CD4-positive, alpha-beta T cell (primary cell): ENCODE measurements around the gene GHRHR. TPM values are rescaled to one million over a fixed set of nuclear protein-coding genes. Genes with fewer than 3 reads are reported as not detected.

Experiments used
- ATAC-seq: fragments of 200-7000 bp; cut with Tn5 transposase; one replicate; pipeline ENCODE4 v1.10.0; 2022; ENCODE audit warnings: mild to moderate bottlenecking; ENCODE audit not compliant: poor library complexity
- CTCF ChIA-PET: fragments of 350-600 bp; sonication (Branson Sonifier 250); formaldehyde crosslinking; loops from one replicate; lab custom pipeline; 2021; ENCODE audit warnings: antibody characterized with exemption, inconsistent platforms; lab: Charles Lee
- POLR2A ChIA-PET: fragments of 350-600 bp; sonication (Branson Sonifier 250); formaldehyde crosslinking; loops from one replicate; lab custom pipeline; 2021; ENCODE audit warnings: antibody characterized with exemption, inconsistent platforms; lab: Charles Lee
- DNase-seq, 14 experiments: peaks; one replicate each; pipeline ENCODE4 v3.0.0-alpha.2; 2013 to 2020; ENCODE audit warnings: mixed read lengths in 2 of 14
- H3K27ac ChIP-seq, 2 donors: one replicate each; pipeline versions ENCODE4 v1.5.1 to v1.7.0; 2013; ENCODE audit warnings: low read length in 2 of 2, low read depth in 1 of 2, mild to moderate bottlenecking in 1 of 2
- H3K27me3 ChIP-seq, 2 experiments: 1 replicate in 1 of 2; 2 replicates in 1 of 2; pipeline versions ENCODE4 v1.6.1 to v1.7.0; 2013; ENCODE audit warnings: low read length in 2 of 2, control low read depth in 1 of 2, mild to moderate bottlenecking in 1 of 2, moderate library complexity in 1 of 2; ENCODE audit not compliant: insufficient read depth in 2 of 2, control insufficient read depth in 1 of 2
- H3K36me3 ChIP-seq: one replicate; pipeline ENCODE4 v1.6.1; 2013; ENCODE audit warnings: low read length, control low read depth; ENCODE audit not compliant: insufficient read depth
- H3K4me1 ChIP-seq: one replicate; pipeline ENCODE4 v1.6.1; 2013; ENCODE audit warnings: low read length, control low read depth; ENCODE audit not compliant: insufficient read depth
- H3K4me3 ChIP-seq: one replicate; pipeline ENCODE4 v1.5.1; 2013; ENCODE audit warnings: mild to moderate bottlenecking, low read length, moderate library complexity
- H3K9me3 ChIP-seq, 2 experiments: 1 replicate in 1 of 2; 2 replicates in 1 of 2; pipeline versions ENCODE4 v1.6.1 to v1.7.0; 2013; ENCODE audit warnings: low read length in 2 of 2, mild to moderate bottlenecking in 2 of 2, control low read depth in 1 of 2, moderate library complexity in 1 of 2; ENCODE audit not compliant: control insufficient read depth in 1 of 2, insufficient read depth in 1 of 2
- H3K27ac Mint-ChIP-seq: one replicate; pipeline ENCODE4 v1.8.0; 2020; ENCODE audit warnings: mixed read lengths
- H3K27me3 Mint-ChIP-seq: one replicate; pipeline ENCODE4 v1.8.0; 2021; ENCODE audit warnings: mixed read lengths
- H3K36me3 Mint-ChIP-seq: one replicate; pipeline ENCODE4 v1.8.0; 2021; ENCODE audit warnings: low read depth, mixed read lengths
- H3K4me1 Mint-ChIP-seq: one replicate; pipeline ENCODE4 v1.8.0; 2021; ENCODE audit warnings: low read depth, mixed read lengths
- H3K4me3 Mint-ChIP-seq: one replicate; pipeline ENCODE4 v1.8.0; 2020; ENCODE audit warnings: mild to moderate bottlenecking, mixed read lengths
- H3K9me3 Mint-ChIP-seq: one replicate; pipeline ENCODE4 v1.8.0; 2020; ENCODE audit warnings: mixed read lengths
- intact Hi-C, 2 experiments: fragments of 100-400 bp; cut with DNase I in 1 of 2; cut with micrococcal nuclease in 1 of 2; formaldehyde crosslinking; loops; one replicate each; pipeline versions ENCODE4 v1.15.1 to v1.9.0; 2023 to 2025; cut with DNase I, micrococcal nuclease
- total RNA-seq, 174 experiments: library from RNA in 2 of 174; stranded (reverse) in 2 of 174; gene quantifications; one replicate each; pipeline ENCODE4 v1.2.3 and lab custom pipeline; 2021 to 2026
- TF ChIP-seq, protein P1 (sequence below): fragments of 200-600 bp; IDR thresholded peaks from one replicate; pipeline ENCODE4 v1.8.0; 2022; ENCODE audit warnings: antibody characterized with exemption, mild to moderate bottlenecking

GHRHR gene
- total RNA-seq, 2 experiments from 2014 or later = not detected

GRCh38 chr7:30985756-30986155 lies 22.0 kb downstream of the GHRHR start:
- no peak overlapping the region for H3K27ac ChIP-seq
- peaks cover 6% of the 10 kb centered on the region for H3K4me1 Mint-ChIP-seq
- intact Hi-C loops = no loop called here
- CTCF ChIA-PET = interaction anchor here (1.2 kb wide), 1 partner anchor 137 kb away, joined by 4 read pairs; no protein-coding TSS in a partner anchor
- H3K4me1 ChIP-seq = peaks cover 17% of the 10 kb centered on the region
- peaks cover 48% of the 10 kb centered on the region for H3K27me3 Mint-ChIP-seq
- POLR2A ChIA-PET = no interaction called here
- ATAC-seq (no peak), DNase-seq (no peak)
- no peaks in the 10 kb centered on the region for H3K36me3 Mint-ChIP-seq
- no peak overlapping the region for H3K4me3 ChIP-seq
- TF ChIP-seq, protein P1, sequence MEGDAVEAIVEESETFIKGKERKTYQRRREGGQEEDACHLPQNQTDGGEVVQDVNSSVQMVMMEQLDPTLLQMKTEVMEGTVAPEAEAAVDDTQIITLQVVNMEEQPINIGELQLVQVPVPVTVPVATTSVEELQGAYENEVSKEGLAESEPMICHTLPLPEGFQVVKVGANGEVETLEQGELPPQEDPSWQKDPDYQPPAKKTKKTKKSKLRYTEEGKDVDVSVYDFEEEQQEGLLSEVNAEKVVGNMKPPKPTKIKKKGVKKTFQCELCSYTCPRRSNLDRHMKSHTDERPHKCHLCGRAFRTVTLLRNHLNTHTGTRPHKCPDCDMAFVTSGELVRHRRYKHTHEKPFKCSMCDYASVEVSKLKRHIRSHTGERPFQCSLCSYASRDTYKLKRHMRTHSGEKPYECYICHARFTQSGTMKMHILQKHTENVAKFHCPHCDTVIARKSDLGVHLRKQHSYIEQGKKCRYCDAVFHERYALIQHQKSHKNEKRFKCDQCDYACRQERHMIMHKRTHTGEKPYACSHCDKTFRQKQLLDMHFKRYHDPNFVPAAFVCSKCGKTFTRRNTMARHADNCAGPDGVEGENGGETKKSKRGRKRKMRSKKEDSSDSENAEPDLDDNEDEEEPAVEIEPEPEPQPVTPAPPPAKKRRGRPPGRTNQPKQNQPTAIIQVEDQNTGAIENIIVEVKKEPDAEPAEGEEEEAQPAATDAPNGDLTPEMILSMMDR = no peak
- H3K9me3 ChIP-seq = peaks cover 0 to 9% of the 10 kb centered on the region in 2 experiments
- H3K27ac Mint-ChIP-seq = no peak overlapping the region
- H3K36me3 ChIP-seq = no peaks in the 10 kb centered on the region
- H3K4me3 Mint-ChIP-seq = no peak overlapping the region
- H3K9me3 Mint-ChIP-seq = no peaks in the 10 kb centered on the region
- peaks cover 6 to 8% of the 10 kb centered on the region in 2 experiments for H3K27me3 ChIP-seq

GRCh38 chr7:30986331-30986730 lies 22.6 kb downstream of the GHRHR start:
- no peak overlapping the region for H3K27ac Mint-ChIP-seq
- peaks cover 0 to 9% of the 10 kb centered on the region in 2 experiments for H3K9me3 ChIP-seq
- POLR2A ChIA-PET = no interaction called here
- no peak for ATAC-seq
- peaks cover 17% of the 10 kb centered on the region for H3K4me1 ChIP-seq
- DNase-seq = no peak
- H3K9me3 Mint-ChIP-seq = no peaks in the 10 kb centered on the region
- H3K27me3 Mint-ChIP-seq = peaks cover 44% of the 10 kb centered on the region
- intact Hi-C loops = no loop called here
- H3K36me3 ChIP-seq = no peaks in the 10 kb centered on the region
- H3K4me1 Mint-ChIP-seq = peaks cover 6% of the 10 kb centered on the region
- H3K4me3 ChIP-seq = no peak overlapping the region
- H3K4me3 Mint-ChIP-seq = no peak overlapping the region
- no peaks in the 10 kb centered on the region for H3K36me3 Mint-ChIP-seq
- TF ChIP-seq, protein P1 = no peak
- H3K27me3 ChIP-seq = peaks cover 6 to 8% of the 10 kb centered on the region in 2 experiments
- CTCF ChIA-PET = no interaction called here
- no peak overlapping the region for H3K27ac ChIP-seq

GRCh38 chr7:30986738-30987137 lies 23.0 kb downstream of the GHRHR start:
- Mint-ChIP-seq H3K4me1 (peaks cover 6% of the 10 kb centered on the region), H3K9me3 (no peaks in the 10 kb centered on the region), H3K27ac (no peak overlapping the region), H3K4me3 (no peak overlapping the region), H3K27me3 (peaks cover 44% of the 10 kb centered on the region), H3K36me3 (no peaks in the 10 kb centered on the region)
- Histone ChIP-seq H3K36me3 (no peaks in the 10 kb centered on the region), H3K27ac (no peak overlapping the region), H3K4me1 (peaks cover 17% of the 10 kb centered on the region), H3K27me3 (peaks cover 6 to 8% of the 10 kb centered on the region in 2 experiments), H3K4me3 (no peak overlapping the region), H3K9me3 (peaks cover 0 to 9% of the 10 kb centered on the region in 2 experiments)
- CTCF ChIA-PET = no interaction called here
- intact Hi-C loops = no loop called here
- TF ChIP-seq, protein P1 = no peak
- DNase-seq = no peak
- ATAC-seq = no peak
- POLR2A ChIA-PET = no interaction called here
